NCI-H2196 treated with DMSO at 0.1 percent for 48 hours (cell line): ENCODE measurements around the gene DYNC2I2.
A peak's percentile ranks its signal among the peaks of the same experiment; 100 is the strongest.
"Not testable (repeated sequence)": the region's sequence is repeated elsewhere in the genome, so short reads cannot be mapped to it uniquely, and the experiment has no call there.

Experiments used
- DNase-seq: peaks from one replicate; lab custom pipeline; 2025; ENCODE audit not compliant: unreplicated experiment; lab: John Stamatoyannopoulos, UW

DYNC2I2 gene

GRCh38 chr9:128687453-128687852 lies 30.8 kb upstream of the DYNC2I2 start:
- DNase-seq: no peak

DNA sequence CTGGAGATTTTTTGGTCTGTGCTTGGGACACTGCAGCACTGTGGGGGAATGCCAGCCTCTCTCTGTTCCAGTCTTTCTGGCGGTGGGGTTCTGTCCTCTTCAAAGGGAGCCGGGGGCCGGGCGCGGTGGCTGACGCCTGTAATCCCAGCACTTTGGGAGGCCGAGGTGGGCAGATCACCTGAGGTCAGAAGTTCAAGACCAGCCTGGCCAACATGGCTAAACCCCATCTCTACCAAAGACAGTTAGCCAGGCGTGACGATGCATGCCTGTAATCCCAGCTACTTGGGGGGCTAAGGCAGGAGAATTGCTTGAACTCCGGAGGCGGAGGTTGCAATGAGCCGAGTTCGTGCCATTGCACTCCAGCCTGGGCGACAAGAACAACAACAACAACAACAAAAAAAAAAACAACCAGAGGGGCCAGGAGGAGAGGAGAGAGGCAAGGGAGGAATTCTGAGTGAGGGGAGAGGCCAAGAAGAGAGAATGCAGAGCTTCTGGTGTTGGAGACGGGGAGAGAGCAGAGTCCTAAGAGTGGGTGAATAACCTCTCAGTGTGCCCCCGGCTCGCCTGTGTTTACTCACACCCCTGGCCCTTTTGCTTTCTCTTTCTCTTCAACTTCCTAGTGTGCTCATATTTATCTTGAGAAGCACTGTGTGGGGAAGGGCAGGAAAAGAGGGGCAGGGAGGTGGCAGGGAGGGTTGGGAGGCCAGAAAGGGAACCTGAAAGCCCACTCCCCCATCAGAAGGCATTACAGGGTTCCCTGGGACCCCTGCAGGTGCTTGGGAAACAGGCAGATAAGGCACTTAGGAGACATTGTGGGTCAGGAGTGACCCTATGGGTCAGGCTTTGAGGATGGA lies 29.2 kb upstream of the DYNC2I2 start:
- DNase-seq: no peak

DNA sequence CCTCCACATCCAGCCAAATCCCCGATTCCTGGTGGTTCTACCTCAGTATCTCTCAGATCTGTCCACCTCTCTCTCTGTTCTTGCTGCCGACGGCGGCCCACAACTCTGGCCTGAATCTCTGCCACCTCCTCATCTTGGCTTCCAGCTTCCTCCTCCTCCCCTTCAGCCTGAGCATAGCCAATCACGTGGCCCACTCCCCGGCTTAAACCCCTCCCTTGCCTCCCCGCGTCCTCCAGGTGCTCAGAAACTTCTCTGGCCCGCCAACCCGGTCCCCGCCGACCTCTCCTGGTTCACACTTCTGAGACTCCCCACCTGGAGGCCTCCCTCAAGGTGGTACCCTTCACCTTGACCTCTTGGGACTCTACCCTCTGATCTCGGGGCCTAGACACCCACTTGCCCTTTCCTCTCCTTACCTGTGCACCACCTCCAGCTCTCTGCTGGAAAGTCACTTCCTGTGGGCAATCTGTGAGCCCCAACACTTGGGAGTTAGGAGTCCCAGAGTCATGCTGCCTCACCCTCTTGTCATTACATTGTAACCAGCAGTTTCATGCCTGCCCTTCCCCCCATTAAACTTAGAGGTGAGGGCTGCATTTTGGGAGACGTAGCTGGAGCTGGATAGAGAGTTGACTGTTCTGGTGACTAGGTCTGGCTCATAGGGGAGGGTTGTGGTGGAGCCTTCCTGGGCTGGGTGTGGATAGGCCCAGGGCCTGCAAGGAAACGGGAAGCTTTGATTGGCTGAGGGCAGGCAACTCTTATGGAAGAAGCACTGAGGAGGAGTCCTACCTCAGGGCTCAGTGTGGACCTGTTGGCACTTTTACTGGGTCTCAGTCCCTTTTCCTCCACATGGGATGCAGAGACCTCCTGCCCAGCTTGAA lies 27.9 kb upstream of the DYNC2I2 start:
- peak; percentile 86 for DNase-seq

GRCh38 chr9:128684065-128684324 lies 27.3 kb upstream of the DYNC2I2 start:
- no peak for DNase-seq

DNA sequence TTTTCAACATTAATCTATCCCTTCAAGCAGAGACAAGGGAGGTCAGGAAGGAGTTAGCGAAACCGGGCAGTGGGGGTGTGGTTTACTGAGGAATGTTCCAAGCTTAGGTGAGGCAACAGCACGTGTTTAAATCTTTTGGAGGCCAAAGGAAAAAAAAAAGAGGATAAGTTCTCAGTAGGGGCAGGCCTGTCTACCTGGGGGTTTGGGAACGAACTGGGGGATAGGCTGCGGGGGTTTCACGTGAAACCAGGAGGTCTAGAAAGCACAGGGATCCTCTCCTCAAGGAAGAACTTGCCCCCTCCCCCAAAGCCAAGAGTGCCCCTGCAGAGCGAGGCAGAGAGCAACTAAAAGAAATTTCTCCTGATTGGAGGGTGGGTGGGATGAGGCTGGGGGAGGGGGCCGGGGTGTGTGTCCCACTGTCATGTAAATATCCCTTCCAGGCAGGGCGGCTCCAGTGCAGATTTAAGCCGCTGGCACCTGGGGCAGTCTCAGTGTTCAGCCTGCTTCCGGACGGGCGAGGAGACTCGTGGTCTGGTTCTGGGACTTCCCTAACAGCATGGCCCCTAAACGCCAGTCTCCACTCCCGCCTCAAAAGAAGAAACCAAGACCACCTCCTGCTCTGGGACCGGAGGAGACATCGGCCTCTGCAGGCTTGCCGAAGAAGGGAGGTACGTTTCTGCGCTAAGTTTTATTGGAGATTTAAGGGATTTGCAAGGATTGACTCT lies 26.9 kb upstream of the DYNC2I2 start:
- DNase-seq: no peak

DNA sequence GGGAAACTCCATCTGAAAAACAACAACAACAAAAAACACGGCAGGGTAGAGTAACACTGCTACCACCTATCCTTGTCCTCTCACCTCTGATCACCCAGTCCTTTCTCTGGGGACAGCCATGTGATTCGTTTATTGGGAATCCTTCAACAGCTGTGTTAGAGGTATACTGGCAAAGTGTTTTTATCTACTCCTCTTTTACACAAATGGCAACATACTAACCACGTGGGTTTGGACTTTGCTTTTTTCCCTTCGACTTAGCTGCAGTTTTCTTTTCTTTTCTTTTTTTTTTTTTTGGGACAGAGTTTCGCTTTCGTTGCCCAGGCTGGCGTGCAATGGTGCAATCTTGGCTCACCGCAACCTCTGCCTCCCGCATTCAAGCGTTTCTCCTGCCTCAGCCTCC lies 21.1 kb upstream of the DYNC2I2 start:
- DNase-seq: no peak

- no peak for DNase-seq
Measured at GRCh38 chr9:128675382-128675781, 18.7 kb upstream of the DYNC2I2 start.

- no peak for DNase-seq
Measured at GRCh38 chr9:128669786-128670185, 13.1 kb upstream of the DYNC2I2 start.

DNA sequence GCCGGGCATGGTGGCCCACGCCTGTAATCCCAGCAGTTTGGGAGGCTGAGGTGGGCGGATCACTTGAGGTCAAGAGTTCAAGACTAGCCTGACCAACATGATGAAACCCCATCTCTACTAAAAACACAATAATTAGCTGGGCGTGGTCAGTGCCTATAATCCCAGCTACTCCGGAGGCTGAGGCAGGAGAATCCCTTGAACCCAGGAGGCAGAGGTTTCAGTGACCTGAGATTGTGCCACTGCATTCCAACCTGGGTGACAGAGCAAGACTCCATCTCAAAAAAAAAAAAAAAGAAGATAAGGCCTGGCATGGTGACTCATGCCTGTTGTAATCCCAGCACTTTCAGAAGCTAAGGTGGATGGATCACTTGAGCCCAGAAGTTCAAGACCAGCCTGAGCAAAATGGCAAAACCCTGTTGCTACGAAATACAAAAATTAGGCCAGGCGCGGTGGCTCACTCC lies 9.9 kb upstream of the DYNC2I2 start:
- not testable (repeated sequence) for DNase-seq

DNA sequence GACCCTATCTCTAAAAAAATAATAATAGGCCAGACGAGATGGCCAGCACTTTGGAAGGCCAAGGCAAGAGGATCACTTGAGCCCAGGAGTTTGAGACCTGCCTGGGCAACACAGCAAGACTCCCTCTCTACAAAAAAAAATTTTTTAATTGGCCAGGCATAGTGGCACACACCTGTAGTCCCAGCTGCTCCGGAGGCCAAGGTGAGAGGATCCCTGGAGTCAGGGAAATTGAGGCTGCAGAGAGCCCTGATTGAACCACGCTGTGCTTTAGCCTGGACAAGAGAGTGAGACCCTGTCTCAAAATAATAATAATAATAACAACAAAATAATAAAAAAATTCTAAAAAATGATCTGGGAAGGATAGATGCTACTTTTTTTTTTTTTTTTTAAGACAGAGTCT lies 1.1 kb upstream of the DYNC2I2 start:
- DNase-seq: no peak

- no peak for DNase-seq
Measured at GRCh38 chr9:128657344-128657704, 677 bp upstream of the DYNC2I2 start.

DNA sequence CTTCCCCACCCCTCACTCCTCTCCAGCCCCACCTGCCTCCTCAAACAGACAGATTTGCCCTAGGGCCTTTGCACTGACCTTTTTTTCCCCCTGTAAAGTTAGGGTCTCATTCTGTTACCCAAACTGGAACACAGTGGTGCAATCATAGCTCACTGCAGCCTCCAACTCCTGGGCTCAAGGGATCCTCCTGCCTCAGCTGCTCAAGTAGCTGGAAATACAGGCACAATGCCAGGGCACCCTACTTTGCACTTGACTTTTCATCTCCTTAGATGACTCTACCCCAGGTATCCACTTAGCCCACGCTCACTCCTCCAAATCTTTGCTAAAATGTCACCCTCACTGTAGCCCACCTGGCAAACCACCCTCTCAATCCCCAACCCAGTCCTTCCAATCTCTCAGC lies 2.2 kb downstream of the DYNC2I2 start:
- DNase-seq: no peak

- DNase-seq: no peak
Measured at GRCh38 chr9:128653908-128654307, 2.7 kb downstream of the DYNC2I2 start.

GRCh38 chr9:128651798-128652197 lies 4.8 kb downstream of the DYNC2I2 start:
- no peak for DNase-seq

GRCh38 chr9:128648206-128648605 lies 8.4 kb downstream of the DYNC2I2 start:
- DNase-seq: not testable (repeated sequence)

DNA sequence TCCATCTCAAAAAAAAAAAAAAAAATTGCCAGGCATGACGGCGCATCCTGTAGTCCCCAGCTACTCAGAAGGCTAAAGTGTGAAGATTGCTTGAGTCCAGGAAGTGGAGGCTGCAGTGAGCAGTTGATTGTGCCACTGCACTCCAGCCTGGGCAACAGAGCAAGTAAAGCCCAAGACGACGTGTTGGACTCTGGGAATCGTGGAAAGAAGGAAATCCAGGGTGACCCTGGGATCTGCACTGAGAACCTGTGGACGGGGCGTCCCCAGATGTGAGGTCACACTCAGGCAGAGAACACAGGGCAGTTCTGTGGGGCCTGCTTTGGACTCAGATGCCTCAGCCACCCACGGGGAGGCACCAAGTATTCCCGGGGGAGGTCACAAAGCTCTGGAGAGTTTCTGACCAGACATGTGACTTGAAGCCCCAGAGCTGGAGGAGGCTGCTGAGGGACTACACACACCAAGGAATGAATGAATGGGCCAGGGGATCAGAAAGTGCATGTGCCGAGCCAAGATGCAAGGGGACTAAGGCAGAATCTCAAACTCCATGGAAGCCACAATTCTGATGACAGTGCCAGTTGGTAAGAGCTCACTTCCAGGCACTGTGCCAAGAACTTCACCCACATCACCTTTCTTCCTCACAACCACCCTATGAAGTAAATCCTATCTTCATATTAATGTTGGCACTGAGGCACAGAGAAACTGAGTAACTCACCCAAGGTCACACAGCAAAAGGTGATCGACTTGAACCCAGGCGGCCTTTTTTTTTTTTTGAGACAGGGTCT lies 12.9 kb downstream of the DYNC2I2 start:
- no peak for DNase-seq

- no peak for DNase-seq
Measured at GRCh38 chr9:128642675-128643245, 13.9 kb downstream of the DYNC2I2 start.

GRCh38 chr9:128640603-128641002 lies 16.0 kb downstream of the DYNC2I2 start:
- no peak for DNase-seq

DNA sequence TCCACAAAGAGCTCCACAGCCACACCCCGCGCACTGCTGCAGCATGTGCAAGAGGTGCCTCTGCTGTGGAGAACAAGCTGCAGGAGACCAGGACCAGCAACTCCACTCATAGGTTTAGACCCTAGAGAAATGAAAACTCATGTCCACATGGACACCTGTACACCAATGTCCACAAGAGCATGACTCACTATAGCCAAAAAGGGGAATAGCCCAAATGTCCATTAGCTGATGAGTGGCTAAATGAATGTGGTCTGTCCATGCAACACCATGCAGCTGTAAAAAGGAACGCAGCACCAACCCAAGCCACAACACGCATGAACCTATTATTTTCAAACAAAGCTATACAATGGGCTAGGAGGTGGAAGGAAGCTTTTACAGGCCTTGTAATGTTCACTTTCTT lies 18.1 kb downstream of the DYNC2I2 start:
- no peak for DNase-seq

GRCh38 chr9:128637656-128638055 lies 19.0 kb downstream of the DYNC2I2 start:
- DNase-seq: peak; percentile 82
